Astrocyte (in vitro differentiated cells and primary cell): Measurements from ENCODE around the gene MCCD1.

Experiments
- CTCF ChIP-seq: IDR thresholded peaks from 2 replicates; pipeline ENCODE4 v1.5.1; 2011; ENCODE audit warnings: low read depth, mild to moderate bottlenecking, inconsistent platforms, low read length, moderate library complexity; ENCODE audit not compliant: insufficient read depth
- EZH2 ChIP-seq: IDR thresholded peaks from 2 replicates; pipeline ENCODE4 v1.6.1; 2012; ENCODE audit warnings: mild to moderate bottlenecking, low read length, inconsistent platforms; ENCODE audit not compliant: insufficient read depth

- TF ChIP-seq CTCF (no peak), EZH2 (no peak)
Observed at GRCh38 chr6:31541059-31541657, 12.4 kb downstream of the MCCD1 start.
